HFF-Myc (cell line): ENCODE results near the gene SLC38A8.

Experiments used
- DNase-seq: peaks from one replicate; pipeline ENCODE4 v3.0.0-alpha.2; 2011; ENCODE audit warnings: low read depth; ENCODE audit errors: extremely low read depth
- H3K4me3 ChIP-seq: replicated peaks from 2 replicates; pipeline ENCODE4 v1.5.1; 2011; ENCODE audit warnings: low read depth, mild to moderate bottlenecking, control low read depth, low read length
- CTCF ChIP-seq: IDR thresholded peaks from 2 replicates; pipeline ENCODE4 v1.5.1; 2012; ENCODE audit warnings: mild to moderate bottlenecking, low read depth, low read length, control low read depth; ENCODE audit errors: missing control alignments

Gene SLC38A8

GRCh38 chr16:83998091-83998490, 44.5 kb downstream of the SLC38A8 start:
- no peak overlapping the region for H3K4me3 ChIP-seq
- no peak for TF ChIP-seq CTCF
- no peak for DNase-seq

GRCh38 chr16:83996481-83997252, 45.9 kb downstream of the SLC38A8 start:
- DNase-seq, result no peak
- no peak overlapping the region for H3K4me3 ChIP-seq
- no peak for TF ChIP-seq CTCF

- no peak overlapping the region for H3K4me3 ChIP-seq
- TF ChIP-seq CTCF, result no peak
- no peak for DNase-seq
These were observed 46.8 kb downstream of the SLC38A8 start for GRCh38 chr16:83995754-83996153.

GRCh38 chr16:83994703-83995102, 47.9 kb downstream of the SLC38A8 start:
- DNase-seq, result no peak
- no peak for TF ChIP-seq CTCF
- no peak overlapping the region for H3K4me3 ChIP-seq

GRCh38 chr16:83994087-83994486, 48.5 kb downstream of the SLC38A8 start:
- peak; percentile 39 for DNase-seq
- no peak for TF ChIP-seq CTCF
- no peak overlapping the region for H3K4me3 ChIP-seq

GRCh38 chr16:83992624-83993023, 50.0 kb downstream of the SLC38A8 start:
- no peak for DNase-seq
- H3K4me3 ChIP-seq, result no peak overlapping the region
- TF ChIP-seq CTCF, result no peak

GRCh38 chr16:83990492-83990891, 52.1 kb downstream of the SLC38A8 start:
- no peak for DNase-seq
- no peak for TF ChIP-seq CTCF
- no peak overlapping the region for H3K4me3 ChIP-seq
